NCI-H146 (cell line): Measurements from ENCODE around the gene ANKDD1A.
A peak's percentile ranks its signal among the peaks of the same experiment; 100 is the strongest.

Source experiments
- DNase-seq: peaks from one replicate; lab custom pipeline; 2025; lab: John Stamatoyannopoulos, UW

Gene ANKDD1A

DNA sequence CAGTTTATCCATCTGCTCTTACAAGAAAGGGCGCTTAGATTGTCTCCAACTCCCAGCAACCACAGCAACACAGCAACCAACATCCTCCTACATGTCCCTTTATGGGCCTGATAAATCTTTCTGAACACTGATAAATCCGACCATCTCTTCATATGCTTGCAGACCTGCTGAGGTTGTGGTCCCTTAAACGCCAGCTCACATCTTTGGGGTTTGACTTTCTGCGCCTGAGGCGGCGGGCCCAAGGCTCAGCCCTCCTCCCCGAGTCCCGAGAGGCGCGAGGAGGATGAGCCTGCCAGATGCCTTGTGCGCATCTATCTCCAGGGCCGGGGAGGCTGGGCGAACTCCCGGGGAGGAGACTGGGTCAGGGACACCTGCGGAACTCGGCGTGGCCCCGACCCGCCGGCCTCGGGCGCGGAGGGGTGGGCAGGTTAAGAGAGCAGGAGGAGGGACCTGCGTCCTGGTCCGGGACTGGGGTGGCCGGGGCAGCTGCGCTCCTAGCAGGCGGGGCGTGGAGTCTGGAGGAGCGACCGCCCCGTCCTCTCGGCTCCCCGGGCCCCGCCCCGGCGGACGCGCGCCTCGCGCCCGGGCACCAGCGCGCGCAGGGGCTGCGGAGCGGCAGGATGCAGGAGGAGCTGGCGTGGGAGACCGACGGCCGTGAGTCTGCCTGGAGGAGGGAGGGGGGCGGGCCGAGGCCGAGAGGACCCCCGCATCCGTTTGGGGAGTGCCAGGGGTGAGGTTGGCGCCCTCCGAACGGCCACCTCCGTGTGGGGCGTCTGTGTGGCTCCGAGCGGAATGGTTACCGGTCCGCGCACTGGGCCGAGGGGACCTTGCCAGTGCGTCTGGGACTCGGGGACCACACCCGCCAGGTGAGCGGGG, at the start of gene ANKDD1A:
ANKDD1A (plus strand) TSS at position 592 of the 876 bp plus-strand sequence; CDS start at position 621, 29 bp downstream.
- DNase-seq = peak; percentile 89

DNA sequence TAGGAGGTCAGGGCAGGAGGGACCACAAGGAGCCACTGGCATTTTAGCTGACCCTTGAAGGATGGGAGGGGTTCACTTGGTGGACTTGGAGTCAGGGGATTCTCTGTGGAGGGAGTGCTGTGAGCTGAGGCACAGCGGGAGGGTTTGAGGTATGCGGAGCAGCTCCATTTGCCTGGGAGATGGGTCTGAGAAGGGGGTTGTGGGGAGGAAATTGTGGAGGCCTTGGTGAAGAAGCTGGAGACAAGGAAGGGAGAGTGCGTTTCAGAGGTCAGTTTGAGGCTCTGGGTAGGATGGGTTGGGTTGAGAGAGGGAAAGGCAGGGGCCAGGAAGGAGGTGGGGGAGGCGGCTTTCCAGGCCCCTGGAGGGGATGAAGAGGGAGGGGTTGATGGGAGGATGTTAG, 49.7 kb upstream of the ANKDD1A start:
- no peak for DNase-seq

DNA sequence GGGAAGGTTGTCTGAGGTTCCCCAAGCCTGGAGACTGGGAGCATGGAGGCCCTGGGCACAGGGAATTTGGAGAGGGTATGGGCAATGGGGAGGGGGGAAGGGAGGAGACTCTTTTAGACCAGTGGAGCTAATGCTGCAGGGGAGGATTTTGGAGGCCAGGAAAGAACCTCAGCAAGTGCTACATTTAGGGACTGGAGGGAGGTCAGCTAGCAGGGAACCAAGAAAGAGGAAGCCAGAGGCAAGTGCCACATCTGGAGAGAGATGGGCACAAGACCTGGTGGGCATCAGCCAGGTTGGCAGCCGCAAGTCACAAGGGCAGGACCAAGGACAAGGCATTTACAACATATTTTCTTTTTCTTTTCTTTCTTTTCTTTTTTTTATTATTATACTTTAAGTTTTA, 49.3 kb upstream of the ANKDD1A start:
- no peak for DNase-seq

DNA sequence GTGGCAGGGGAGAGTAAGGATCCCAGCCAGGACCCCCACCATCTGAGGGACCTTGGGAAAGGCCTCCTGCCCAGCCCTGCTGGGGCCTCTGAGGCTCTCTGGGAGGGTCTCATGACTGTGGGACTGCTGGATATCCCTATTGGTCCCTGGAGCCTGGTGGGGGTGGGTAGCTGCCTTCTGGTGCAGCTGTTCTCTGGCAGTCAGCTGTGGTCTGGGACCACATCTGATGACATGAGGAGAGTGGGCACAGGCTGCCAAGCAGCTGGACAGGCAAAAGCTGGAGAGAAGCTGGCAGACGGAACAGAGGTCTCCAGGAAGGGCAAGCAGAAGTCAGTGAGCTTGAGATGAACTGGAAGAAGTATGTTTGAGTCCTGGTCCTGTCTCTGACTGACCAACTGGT, 47.6 kb upstream of the ANKDD1A start:
- no peak for DNase-seq

DNA sequence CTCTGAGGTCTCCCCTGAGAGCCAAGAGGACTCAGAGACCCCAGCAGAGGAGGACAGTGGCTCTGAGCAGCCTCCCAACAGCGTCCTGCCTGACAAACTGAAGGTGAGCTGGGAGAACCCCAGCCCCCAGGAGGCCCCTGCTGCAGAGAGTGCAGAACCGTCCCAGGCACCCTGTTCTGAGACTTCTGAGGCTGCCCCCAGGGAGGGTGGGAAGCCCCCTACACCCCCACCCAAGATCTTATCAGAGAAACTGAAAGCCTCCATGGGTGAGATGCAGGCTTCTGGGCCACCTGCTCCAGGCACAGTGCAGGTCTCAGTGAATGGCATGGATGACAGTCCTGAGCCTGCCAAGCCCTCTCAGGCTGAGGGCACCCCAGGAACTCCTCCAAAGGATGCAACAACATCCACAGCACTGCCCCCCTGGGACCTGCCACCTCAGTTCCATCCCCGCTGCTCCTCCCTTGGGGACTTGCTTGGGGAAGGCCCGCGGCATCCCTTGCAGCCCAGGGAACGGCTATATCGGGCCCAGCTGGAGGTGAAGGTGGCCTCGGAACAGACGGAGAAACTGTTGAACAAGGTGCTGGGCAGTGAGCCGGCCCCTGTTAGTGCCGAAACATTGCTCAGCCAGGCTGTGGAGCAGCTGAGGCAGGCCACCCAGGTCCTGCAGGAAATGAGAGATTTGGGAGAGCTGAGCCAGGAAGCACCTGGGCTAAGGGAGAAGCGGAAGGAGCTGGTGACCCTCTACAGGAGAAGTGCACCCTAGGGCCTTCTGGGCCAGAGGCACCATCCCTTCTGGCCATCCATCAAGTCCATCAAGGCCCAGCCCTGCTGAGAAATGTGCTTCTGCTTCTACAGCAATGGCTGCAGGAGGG, 46.3 kb upstream of the ANKDD1A start:
- no peak for DNase-seq

DNA sequence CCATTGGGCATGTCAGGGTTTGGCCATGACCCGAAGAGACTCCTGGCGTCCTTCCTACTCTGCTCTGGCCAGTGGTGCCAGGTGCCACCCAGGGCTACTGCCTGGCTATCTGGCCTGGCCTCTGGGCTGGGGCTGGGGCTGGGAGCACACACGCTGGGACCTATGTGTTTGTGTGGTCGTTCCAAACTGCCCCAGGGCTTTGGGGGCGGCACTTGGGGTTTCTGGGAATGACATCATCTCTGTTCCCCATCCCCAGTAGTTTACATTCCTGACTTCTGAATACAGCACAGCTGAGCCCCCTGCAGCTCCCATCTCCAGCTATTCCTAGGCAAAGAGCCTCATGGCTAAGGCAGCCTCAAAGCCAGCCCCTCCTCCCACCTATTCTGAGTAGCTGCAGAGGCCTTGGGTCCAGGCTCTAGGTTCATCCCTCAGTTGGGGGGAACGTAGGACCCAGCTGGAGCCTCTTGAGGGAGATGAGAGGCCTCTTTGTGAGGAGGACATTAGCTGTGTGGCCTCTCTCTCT, 45.6 kb upstream of the ANKDD1A start:
- DNase-seq = no peak

DNA sequence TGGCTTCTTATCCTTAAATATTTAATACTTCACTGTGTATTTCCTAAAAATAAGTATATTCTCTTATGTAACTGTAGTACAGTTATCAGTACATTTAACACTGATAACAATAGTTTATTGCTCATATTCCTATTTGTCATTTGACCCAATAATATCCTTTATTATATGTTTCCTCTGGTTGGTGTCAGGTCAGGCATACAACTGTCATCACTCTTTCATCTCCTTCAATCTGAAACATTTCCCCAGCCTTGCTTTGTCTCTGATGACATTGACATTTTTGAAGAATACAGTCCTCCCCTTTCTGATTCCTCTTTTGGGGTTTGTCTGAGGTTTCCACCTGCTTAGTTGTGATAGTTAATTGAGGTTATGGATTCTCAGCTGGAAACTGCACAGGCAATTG, 42.2 kb upstream of the ANKDD1A start:
- no peak for DNase-seq

DNA sequence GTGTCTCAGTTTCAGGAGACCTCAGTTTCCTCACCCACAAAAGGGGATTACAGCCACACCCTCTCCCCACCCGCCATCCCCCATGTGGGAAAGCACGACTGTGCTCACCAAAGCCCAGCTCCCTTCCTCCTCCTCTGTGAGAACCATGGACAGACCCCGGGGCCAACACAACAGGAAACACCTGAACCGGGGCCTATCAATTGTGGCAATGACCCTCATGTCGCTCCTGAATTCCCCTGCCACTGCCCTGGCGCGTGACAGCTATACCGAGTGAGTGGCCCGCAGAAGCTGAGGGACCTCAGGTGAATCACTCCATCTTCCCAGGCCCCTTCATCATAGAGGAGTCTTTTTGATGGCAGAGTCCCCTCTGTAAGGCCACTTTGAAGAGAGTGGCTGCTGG, 41.3 kb upstream of the ANKDD1A start:
- no peak for DNase-seq

DNA sequence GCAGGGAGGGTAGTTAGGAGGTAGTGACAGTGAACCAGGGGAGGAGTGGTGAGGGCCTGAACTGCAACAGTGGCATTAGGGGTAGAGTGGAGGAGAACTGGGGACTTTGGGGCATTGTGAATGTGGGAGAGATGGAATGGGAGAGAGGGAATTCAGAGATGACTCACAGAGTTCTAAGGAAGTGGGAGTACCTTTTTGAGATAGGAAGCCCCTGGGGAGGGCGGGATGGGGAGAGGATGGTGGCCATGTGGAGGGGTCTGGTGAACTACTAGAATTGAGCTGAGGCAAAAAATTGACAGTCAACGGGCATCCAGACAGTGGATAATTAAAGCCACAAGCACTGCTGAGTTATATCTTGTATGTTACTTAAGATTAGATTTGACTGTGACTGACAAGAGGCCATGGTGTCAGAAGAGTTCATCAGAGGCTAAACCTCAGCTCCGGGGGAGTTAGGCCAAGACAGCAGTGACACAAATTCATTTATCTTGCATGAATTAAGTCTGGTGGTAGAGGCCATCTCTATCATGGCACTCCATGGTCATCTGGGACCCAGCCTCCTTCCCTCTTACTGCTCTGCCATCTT, 36.0 kb upstream of the ANKDD1A start:
- DNase-seq = no peak

DNA sequence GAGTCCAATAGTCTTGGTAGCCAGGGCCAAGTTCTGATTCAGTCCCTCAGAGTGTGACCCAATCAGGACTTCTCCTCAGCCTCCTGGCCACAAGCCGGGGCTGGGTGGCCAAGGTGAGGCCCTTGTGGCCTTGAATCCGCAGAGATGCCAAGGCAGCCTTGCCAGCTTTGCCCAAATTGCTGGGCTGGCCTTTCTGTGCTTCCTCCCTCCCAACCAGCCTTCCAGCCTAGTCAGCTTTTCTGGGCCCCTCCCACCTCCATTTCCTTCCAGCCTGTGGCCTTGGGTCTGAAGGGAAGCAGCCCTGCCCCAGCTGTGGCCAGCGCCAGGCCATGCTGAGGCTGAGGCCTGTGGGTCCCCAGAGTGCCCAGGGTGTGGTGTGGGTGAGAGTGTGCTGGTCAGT, 34.3 kb upstream of the ANKDD1A start:
- no peak for DNase-seq

DNA sequence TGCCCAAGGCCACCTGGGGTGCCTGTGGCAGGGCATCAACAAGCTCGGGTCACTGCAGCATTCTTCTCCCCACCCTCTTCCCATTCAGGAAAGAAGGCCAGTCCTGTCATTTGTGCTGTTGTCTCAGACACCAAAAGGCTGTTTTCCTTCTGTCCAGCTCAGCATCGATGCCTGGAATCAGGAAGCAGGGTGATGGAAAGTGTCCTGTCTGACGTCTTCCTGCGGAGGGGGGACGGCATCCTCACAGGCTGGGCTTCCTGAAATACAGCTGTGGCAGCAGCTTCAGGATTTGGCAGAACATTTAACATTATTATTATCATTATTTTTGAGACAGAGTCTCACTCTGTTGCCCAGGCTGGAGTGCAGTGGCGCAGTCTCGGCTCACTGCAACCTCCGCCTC, 33.0 kb upstream of the ANKDD1A start:
- DNase-seq = no peak

DNA sequence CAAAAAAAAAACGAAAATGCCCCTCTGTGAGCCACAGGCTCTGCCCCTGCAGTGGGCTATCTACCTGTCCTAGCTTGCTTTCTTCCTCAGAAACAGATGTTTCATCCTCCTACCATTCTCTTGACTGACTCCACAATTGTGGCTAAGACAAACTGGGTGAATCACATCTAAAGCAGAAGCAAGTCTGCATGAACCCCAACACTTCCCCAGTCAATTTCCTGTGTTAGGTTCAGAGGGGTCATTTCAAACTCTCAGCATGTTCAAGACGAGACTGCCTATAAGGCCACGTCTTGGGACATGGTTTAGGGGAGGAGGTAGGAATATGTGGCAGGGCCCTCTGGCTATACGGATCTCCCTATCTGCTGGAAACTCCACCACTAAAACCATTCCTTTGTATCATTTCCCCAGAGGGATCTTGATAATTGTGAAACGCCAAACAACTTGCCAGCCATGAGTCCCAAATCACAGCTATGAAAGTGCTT, 28.6 kb upstream of the ANKDD1A start:
- no peak for DNase-seq

DNA sequence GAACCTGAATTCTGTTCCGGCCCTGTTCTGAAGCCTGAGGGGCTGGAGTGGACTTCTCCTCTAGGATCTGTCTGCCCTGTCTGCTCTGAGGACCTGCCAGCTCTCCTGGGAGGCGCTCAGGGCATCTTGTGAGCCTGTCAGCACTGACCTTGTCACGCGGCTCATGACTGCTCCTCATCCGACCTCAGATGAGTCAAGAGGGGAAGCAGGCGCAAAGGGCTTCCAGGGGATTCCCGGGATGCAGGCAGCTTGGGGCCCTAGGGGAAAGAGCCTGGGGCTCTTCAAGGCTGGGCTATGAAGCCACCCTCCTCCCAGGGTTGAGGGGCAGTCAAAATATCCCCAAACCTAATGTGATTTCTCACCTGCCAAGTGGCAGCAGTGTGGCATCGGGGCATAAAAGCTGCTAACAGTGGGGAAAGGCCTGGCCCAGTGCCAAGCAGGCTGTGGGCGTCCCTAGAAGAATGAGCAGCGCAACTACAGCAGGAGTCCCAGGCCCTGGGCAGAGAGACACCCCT, 27.6 kb upstream of the ANKDD1A start:
- DNase-seq = peak; percentile 16

DNA sequence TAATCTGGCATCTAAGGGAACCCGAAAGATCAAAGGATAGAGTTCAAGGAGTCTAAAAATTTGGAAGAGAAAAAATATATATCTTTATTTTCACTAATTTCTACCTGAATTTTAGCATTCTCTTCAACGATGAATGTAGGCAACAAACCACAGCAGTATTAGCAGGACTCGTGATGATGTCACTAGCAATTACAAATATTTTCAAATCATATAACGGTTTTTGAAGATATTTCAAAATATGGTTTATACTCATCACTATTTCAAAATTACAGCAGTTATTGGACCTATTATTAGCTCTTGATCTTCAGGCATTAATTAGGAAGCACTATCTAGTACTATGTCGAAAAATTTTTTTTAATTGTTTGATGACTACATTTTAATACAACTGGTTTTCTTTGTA, 27.0 kb upstream of the ANKDD1A start:
- no peak for DNase-seq

DNA sequence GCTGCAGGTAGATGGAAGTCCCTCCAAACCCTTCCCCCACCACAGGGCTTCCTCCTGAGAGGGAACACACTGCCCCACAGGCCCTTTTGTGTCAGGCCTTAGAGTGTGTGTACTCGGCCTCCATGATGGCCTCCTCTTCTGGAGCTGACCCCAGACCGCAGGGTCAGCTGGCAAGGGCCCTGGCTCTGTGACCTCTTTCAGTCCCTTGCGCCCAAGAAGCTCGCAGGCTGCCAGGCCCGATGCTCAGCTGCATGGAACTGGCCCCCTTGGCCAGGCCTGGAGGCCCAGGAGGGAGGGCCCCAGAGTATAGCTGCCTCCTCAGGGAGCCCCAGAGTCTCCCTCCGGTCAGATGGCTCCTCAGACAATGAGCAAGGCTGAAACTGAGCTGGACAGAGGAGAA, 23.4 kb upstream of the ANKDD1A start:
- DNase-seq = no peak

DNA sequence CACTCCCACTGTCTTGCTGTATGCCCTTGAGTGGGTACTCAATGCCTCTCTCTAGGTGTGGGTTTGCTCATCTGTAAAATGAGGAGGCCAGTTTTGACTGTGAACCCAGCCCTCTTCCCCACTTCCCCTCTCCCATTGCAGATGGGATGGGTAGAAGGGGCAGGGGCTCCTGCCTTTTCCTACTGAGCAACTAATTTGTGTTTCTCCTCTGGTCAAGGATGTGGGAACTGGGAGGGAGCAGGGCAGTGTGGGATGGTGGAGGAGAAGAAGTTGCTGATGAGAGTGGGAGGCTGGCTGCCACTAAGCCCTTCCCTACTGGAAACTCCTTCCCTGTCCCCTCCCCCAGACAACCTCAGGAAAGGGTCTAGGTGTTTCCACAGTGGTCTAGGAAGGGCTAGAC, 20.1 kb upstream of the ANKDD1A start:
- DNase-seq = no peak

DNA sequence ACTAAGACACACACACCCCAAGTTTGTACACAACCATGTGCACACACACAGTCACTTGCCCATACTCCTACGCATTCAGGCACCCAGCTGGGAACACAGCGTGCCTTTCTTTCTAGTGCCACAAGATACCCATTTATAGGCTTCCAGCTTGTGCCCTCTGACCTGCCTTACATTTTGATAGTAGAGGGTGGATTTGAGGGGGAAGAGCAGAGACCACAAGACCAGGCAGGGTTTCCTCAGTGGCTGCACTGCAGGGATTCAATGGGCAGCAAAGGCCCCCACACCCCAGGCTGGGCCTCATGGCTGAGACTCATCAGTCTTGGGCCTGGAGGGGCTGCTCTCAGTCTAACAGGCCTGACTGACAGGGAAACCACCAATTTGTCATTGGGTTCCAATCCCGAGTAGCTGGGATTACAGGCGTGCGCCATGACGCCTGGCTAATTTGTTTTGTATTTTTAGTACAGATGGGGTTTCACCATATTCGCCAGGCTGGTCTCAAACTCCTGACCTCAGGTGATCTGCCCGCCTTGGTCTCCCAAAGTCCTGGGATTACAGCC, 18.8 kb upstream of the ANKDD1A start:
- DNase-seq = no peak

DNA sequence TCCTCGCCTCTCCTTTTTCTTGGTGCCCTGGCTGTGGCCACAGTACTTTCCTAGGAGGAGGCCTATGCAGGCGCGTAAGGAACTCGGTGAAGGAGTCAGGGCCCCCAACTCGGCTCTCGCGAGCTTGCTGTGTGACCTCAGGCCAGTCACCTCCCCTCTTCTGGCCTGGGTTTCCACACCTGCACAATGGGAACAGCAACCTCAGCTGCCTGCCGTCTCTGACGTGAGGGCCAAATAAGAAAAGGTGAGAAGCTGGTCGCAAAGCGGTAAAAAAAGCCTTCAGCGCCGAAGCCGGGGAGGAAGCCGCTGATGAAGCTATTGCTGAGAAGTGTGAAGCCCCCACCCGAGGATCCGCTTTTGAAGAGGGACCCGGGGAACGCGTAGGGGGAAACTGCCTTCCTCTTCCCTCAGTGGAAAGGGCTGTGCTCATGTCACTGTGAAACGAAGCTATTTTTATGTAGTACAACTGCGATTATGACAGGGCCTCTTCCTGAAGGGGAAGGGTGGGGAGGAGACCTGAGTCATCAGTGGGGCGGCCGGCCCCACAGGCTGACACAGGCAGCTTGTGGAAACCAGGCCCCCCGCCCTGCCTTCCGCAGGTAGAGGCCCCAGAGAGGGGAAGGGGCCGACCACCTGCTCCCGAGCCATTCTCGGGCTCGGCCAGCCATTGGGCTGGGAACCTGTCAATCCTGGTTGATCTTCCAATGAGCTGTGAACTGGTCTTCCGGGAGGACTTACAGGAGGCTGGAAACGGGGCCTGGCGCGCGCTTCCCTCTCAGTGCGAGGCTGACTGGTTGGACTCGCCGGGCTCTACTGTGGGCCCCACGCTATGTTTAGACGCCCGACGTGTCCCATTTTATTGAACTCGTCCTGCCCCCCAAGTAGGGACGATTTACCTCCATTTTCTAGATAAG, 18.0 kb upstream of the ANKDD1A start:
- peak; percentile 96 for DNase-seq

DNA sequence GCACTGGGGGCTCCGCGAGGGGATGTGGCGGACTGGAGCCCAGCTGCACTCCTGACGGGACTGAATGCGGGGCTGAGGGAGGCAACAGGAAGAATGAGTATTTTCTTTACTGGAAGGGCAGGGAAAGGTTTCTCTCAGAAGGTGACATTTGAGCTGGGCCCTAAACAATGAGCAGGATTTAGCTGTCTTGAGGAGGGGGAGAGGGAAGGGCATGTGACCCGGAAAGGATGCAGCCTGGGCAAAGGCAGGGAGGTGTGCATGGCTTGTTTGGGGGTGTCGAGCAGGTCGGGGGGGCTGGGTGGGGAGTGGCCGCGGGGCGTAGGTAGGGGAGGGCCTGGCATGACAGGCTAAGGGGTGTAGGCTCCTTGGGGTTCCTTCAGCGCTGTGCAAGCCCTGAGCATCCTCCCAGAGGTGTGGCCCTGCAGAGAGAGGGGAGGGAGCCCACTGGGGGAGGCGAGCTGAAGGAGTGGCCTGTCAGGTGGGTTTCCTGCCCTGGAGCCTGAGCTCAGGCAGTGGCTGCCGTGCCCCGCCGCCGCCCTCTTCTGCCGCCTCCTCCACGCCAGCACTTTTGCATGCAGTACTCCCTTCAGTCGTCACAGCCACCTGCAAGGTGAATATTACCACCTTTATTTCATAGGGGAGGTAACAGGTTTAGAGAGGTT, 17.2 kb upstream of the ANKDD1A start:
- DNase-seq = peak; percentile 79
